GM12892 (cell line): ENCODE measurements around the gene KRTAP9-1.

Experiments
- POLR2A ChIP-seq: IDR thresholded peaks from 2 replicates; pipeline ENCODE4 v1.6.1; 2011; ENCODE audit warnings: low read depth, low read length, control low read depth
- POLR2AphosphoS5 ChIP-seq: IDR thresholded peaks from 2 replicates; pipeline ENCODE4 v1.6.1; 2011; ENCODE audit warnings: low read depth, low read length, control low read depth

- TF ChIP-seq POLR2AphosphoS5: no peak
- TF ChIP-seq POLR2A: no peak
These were observed 17.8 kb upstream of the KRTAP9-1 start for GRCh38 chr17:41171886-41172285.
